K562 (cell line): ENCODE data around the gene MEX3D. TPM values are rescaled to one million over a fixed set of nuclear protein-coding genes. Genes with fewer than 3 reads are reported as not detected.
A peak's percentile ranks its signal among the peaks of the same experiment; 100 is the strongest.

Source experiments
- CAMTA2 ChIP-seq: fragments of 250-450 bp; sonication (Bioruptor Pico); conservative IDR thresholded peaks from 2 replicates; pipeline ENCODE4 v1.5.1; 2022
- KDM5B ChIP-seq: fragments of 200-600 bp; sonication (generic); IDR thresholded peaks from 2 replicates; pipeline ENCODE4 v1.6.1; 2012; ENCODE audit warnings: low read depth, mild to moderate bottlenecking, moderate library complexity, low read length, control low read depth, inconsistent platforms; ENCODE audit not compliant: insufficient replicate concordance
- POLR2B ChIP-seq: fragments of 450-650 bp; IDR thresholded peaks from 2 replicates; pipeline ENCODE4 v1.6.1; 2018; ENCODE audit warnings: low read depth; ENCODE audit not compliant: partially characterized antibody
- SAP30 ChIP-seq: fragments of 200-600 bp; sonication (generic); IDR thresholded peaks from 2 replicates; pipeline ENCODE4 v1.6.1; 2012; ENCODE audit warnings: borderline replicate concordance, low read depth, mild to moderate bottlenecking, moderate library complexity, low read length, control low read depth, inconsistent platforms; ENCODE audit not compliant: insufficient read depth, poor library complexity, severe bottlenecking
- SIN3B ChIP-seq: fragments of 450-650 bp; IDR thresholded peaks from 2 replicates; pipeline ENCODE4 v1.6.1; 2017; ENCODE audit warnings: low read depth, mild to moderate bottlenecking, moderate library complexity
- ZNF551 ChIP-seq: fragments of 250-450 bp; sonication (Bioruptor Pico); IDR thresholded peaks from 2 replicates; pipeline ENCODE4 v1.5.0; 2021; ENCODE audit warnings: mild to moderate bottlenecking, moderate library complexity
- polyA plus RNA-seq, 8 experiments: library from polyadenylated mRNA; depleted of rRNA in 4 of 8; stranded (reverse) in 5 of 8; unstranded in 3 of 8; fragments of >200 nt; fragmentation: Nextera tagmentation in 2 of 8; fragmentation: Illumina TruSeq in 1 of 8; extraction: Ambion mirVana in 2 of 8; extraction: Trizol in 1 of 8; gene quantifications; 2 replicates each; pipeline versions ENCODE4 v1.2.1 to v1.2.3, GENCODE V29; 2011 to 2014; ENCODE audit warnings: inconsistent platforms in 1 of 8, missing spikeins in 1 of 8
- total RNA-seq, 7 experiments: library from RNA; depleted of rRNA in 6 of 7; stranded (reverse); fragments of >200 nt in 6 of 7; fragmentation: Illumina TruSeq in 2 of 7; extraction: Trizol in 2 of 7; gene quantifications; 2 replicates each; pipeline versions ENCODE4 v1.2.1 to v1.2.3, GENCODE V29; 2011 to 2021; ENCODE audit warnings: low replicate concordance in 1 of 7
- TF ChIP-seq, protein P1 (sequence below): fragments of 450-650 bp; conservative IDR thresholded peaks from 2 replicates; pipeline ENCODE4 v1.6.1; 2016; ENCODE audit warnings: missing genetic modification characterization, low read depth, mild to moderate bottlenecking, missing compliant biosample characterization, moderate library complexity
- TF ChIP-seq, protein P2 (sequence below): fragments of 450-650 bp; IDR thresholded peaks from 2 replicates; pipeline ENCODE4 v1.7.0; 2016; ENCODE audit warnings: borderline replicate concordance
- TF ChIP-seq, protein P3 (sequence below): fragments of 250-450 bp; sonication (Bioruptor Pico); IDR thresholded peaks from 2 replicates; pipeline ENCODE4 v1.5.0; 2020; ENCODE audit warnings: mild to moderate bottlenecking
- TF ChIP-seq, protein P4 (sequence below): sonication (generic); formaldehyde crosslinking; IDR thresholded peaks from 2 replicates; pipeline ENCODE4 v1.8.0; 2022; ENCODE audit warnings: mild to moderate bottlenecking, missing genetic modification reagents
- TF ChIP-seq, protein P5 (sequence below): fragments of 450-650 bp; IDR thresholded peaks from 2 replicates; pipeline ENCODE4 v1.6.1; 2014; ENCODE audit warnings: low read depth, mild to moderate bottlenecking, moderate library complexity, borderline replicate concordance
- TF ChIP-seq, protein P6 (sequence below): fragments of 250-450 bp; sonication (Bioruptor Pico); IDR thresholded peaks from 2 replicates; pipeline ENCODE4 v1.5.0; 2021; ENCODE audit warnings: mild to moderate bottlenecking, moderate library complexity

The MEX3D gene
- total and polyA plus RNA-seq, 9 of the 15 experiments (the other 6 are each of a cell fraction or from before 2014, with no cell fraction given): 1.7 to 39.3 (median 5.7) TPM

DNA sequence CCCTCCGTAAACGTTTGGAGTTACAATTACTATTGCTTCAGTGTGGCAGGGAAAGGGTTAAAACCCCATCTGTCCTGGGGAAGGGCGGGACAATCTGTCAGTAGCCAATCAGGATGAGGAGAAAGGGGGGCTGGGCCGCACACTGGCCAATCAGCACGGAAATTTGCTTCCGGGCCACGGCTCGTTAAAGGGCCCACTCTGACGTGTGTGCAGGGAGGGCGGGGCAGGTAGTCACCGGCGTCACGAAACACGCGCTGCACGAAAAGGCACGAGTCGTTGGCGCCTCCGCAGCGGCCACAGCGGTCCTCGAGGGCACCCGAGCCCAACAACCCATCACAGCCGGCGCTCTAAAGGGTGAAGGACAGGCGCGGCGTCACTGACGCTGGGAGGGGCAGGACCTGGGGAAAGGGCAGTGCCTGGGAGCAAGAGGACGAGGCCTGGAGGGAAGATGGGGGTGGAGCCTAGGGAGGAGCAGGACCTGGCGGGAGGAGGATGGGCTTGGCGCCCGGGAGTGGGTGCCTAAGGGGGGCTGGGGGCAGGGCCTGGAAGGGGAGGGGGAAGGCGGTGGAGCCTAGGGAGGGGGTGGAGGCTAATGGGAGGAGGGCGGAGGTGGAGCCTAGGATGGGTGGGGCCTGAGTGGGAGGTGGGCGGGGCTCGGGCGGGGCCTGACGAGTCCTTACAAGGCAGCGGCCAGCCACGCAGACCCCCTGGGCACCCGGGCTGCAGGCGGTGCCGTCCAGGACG is 60.2 kb downstream of the MEX3D start (continued):
- TF ChIP-seq, protein P1, sequence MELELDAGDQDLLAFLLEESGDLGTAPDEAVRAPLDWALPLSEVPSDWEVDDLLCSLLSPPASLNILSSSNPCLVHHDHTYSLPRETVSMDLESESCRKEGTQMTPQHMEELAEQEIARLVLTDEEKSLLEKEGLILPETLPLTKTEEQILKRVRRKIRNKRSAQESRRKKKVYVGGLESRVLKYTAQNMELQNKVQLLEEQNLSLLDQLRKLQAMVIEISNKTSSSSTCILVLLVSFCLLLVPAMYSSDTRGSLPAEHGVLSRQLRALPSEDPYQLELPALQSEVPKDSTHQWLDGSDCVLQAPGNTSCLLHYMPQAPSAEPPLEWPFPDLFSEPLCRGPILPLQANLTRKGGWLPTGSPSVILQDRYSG (tag): no peak
- TF ChIP-seq POLR2B (peak; percentile 51), SIN3B (peak; percentile 32; the same call in 1 of the 2 replicates), CAMTA2 (no peak), SAP30 (no peak), ZNF551 (CRISPR knock-in tag) (no peak), KDM5B (peak; percentile 40)
- TF ChIP-seq, protein P2, sequence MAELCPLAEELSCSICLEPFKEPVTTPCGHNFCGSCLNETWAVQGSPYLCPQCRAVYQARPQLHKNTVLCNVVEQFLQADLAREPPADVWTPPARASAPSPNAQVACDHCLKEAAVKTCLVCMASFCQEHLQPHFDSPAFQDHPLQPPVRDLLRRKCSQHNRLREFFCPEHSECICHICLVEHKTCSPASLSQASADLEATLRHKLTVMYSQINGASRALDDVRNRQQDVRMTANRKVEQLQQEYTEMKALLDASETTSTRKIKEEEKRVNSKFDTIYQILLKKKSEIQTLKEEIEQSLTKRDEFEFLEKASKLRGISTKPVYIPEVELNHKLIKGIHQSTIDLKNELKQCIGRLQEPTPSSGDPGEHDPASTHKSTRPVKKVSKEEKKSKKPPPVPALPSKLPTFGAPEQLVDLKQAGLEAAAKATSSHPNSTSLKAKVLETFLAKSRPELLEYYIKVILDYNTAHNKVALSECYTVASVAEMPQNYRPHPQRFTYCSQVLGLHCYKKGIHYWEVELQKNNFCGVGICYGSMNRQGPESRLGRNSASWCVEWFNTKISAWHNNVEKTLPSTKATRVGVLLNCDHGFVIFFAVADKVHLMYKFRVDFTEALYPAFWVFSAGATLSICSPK: no peak
- TF ChIP-seq, protein P3, sequence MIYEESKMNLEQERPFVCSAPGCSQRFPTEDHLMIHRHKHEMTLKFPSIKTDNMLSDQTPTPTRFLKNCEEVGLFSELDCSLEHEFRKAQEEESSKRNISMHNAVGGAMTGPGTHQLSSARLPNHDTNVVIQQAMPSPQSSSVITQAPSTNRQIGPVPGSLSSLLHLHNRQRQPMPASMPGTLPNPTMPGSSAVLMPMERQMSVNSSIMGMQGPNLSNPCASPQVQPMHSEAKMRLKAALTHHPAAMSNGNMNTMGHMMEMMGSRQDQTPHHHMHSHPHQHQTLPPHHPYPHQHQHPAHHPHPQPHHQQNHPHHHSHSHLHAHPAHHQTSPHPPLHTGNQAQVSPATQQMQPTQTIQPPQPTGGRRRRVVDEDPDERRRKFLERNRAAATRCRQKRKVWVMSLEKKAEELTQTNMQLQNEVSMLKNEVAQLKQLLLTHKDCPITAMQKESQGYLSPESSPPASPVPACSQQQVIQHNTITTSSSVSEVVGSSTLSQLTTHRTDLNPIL (CRISPR knock-in tag): no peak
- TF ChIP-seq, protein P4, sequence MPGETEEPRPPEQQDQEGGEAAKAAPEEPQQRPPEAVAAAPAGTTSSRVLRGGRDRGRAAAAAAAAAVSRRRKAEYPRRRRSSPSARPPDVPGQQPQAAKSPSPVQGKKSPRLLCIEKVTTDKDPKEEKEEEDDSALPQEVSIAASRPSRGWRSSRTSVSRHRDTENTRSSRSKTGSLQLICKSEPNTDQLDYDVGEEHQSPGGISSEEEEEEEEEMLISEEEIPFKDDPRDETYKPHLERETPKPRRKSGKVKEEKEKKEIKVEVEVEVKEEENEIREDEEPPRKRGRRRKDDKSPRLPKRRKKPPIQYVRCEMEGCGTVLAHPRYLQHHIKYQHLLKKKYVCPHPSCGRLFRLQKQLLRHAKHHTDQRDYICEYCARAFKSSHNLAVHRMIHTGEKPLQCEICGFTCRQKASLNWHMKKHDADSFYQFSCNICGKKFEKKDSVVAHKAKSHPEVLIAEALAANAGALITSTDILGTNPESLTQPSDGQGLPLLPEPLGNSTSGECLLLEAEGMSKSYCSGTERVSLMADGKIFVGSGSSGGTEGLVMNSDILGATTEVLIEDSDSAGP (CRISPR knock-in tag): peak; percentile 100
- TF ChIP-seq, protein P5, sequence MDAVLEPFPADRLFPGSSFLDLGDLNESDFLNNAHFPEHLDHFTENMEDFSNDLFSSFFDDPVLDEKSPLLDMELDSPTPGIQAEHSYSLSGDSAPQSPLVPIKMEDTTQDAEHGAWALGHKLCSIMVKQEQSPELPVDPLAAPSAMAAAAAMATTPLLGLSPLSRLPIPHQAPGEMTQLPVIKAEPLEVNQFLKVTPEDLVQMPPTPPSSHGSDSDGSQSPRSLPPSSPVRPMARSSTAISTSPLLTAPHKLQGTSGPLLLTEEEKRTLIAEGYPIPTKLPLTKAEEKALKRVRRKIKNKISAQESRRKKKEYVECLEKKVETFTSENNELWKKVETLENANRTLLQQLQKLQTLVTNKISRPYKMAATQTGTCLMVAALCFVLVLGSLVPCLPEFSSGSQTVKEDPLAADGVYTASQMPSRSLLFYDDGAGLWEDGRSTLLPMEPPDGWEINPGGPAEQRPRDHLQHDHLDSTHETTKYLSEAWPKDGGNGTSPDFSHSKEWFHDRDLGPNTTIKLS: peak; percentile 78
- TF ChIP-seq, protein P6, sequence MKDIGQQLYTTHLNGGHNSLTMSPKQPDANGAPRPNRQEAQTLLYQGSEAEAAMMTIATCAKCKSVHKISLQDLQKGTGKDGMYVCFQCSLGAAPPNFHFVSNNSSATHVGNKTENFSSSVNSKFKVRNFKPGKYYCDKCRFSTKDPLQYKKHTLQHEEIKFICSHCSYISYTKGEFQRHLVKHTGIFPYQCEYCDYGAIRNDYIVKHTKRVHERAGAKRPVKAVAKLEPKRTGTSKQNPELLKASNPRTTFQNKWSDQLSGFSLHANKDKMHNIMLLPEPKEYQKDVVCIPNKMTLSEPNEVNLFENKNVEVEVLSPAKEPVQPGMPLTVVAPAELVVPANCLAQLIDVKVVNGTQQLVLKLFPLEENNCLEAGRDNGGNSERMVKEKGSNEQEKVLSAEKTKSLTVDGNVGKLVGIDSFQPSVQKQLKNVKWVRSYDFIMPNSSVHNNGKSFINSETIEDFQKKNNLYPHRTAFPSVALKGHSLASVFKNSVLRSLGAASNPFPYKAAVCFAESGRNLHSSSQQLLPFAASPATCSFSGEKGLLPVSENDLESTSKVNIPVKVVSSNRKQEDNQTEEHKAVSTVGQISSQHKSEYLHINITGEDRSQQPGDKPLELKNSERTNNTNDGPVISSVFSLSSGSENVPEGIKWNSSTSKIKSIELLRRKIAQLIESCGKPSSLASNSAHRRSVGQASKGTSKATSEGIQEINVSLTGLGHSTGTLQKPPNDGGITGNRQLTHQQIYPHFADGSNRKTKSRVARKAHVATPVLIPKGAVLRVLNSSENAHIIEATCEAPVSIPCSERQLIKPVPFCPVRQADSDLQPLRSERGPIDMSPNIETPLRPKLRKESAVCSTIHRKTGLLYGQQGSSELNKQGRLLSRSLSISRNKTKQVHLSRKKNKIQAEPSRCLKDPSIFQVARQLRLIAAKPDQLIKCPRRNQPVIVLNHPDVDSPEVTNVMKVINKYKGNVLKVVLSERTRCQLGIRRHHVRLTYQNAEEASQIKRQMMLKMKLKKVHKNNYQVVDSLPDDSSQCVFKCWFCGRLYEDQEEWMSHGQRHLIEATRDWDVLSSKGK (CRISPR knock-in tag): no peak
